ENCODE results near the gene PRTFDC1.
"Not testable (repeated sequence)": the region's sequence is repeated elsewhere in the genome, so short reads cannot be mapped to it uniquely, and the experiment has no call there.

The PRTFDC1 gene

DNA sequence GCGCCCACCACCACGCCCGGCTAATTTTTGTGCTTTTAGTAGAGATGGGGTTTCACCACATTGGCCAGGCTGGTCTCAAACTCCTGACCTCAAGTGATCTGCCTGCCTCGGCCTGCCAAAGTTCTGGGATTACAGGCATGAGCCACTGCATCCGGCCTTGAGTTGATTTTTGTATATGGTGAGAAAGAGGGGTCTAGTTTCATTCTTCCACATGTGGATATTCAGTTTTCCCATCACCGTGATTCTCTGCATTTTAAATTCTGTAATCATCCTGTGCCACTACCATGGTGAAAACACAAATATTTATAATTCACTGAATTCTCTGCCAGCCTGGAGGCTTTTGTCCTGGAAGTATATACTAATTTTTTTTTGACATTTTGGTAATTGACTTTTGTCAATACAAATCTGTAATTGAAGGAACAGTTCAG is 5.2 kb upstream of the PRTFDC1 start:
- not testable (repeated sequence) for H3K14ac ChIP-seq (ENCODE audit: low read length in 2 of 2); H2AFZ ChIP-seq (ENCODE audit: low read depth, low read length); H2BK120ac ChIP-seq (ENCODE audit: low read depth, low read length); H4K91ac ChIP-seq (ENCODE audit: low read length); H3K4me1 ChIP-seq (ENCODE audit: control insufficient read depth, insufficient read depth, low read depth, low read length); H2BK15ac ChIP-seq (ENCODE audit: low read depth, poor library complexity, severe bottlenecking); H3K27me3 ChIP-seq (ENCODE audit: control insufficient read depth in 1 of 2, insufficient read depth in 1 of 2, low read length in 2 of 2); H3K23ac ChIP-seq (ENCODE audit: low read length in 2 of 2); H3K9me3 ChIP-seq (ENCODE audit: control insufficient read depth, low read length); H2BK12ac ChIP-seq (ENCODE audit: low read length in 2 of 2); H3K36me3 ChIP-seq (ENCODE audit: control insufficient read depth in 1 of 2, insufficient read depth in 2 of 2, low read depth in 1 of 2, low read length in 2 of 2); H4K8ac ChIP-seq (ENCODE audit: low read length); H2AK5ac ChIP-seq (ENCODE audit: low read length, severe bottlenecking); H3K4me2 ChIP-seq (ENCODE audit: low read length, poor library complexity, severe bottlenecking); H3K4ac ChIP-seq (ENCODE audit: low read depth in 1 of 2, low read length in 2 of 2); H3K18ac ChIP-seq (ENCODE audit: low read depth in 1 of 2, low read length in 2 of 2); DNase-seq; H2BK5ac ChIP-seq (ENCODE audit: low read depth, low read length, poor library complexity, severe bottlenecking)
- Histone ChIP-seq H3K27ac (ENCODE audit: low read length, poor library complexity, severe bottlenecking) (peak overlapping the region; percentile 8), H3K79me1 (replicated peaks; ENCODE audit: low read length, poor library complexity, severe bottlenecking) (peaks cover 14% of the 10 kb centered on the region), H3K9ac (ENCODE audit: low read length) (peak overlapping the region; percentile 91), H3K4me3 (ENCODE audit: insufficient read depth in 1 of 2, low read depth in 1 of 2, low read length in 2 of 2) (peak overlapping the region in 1 of 2 experiments; percentile 36)
- 91% methylated on average over 4 of the region's 6 CpGs for WGBS

DNA sequence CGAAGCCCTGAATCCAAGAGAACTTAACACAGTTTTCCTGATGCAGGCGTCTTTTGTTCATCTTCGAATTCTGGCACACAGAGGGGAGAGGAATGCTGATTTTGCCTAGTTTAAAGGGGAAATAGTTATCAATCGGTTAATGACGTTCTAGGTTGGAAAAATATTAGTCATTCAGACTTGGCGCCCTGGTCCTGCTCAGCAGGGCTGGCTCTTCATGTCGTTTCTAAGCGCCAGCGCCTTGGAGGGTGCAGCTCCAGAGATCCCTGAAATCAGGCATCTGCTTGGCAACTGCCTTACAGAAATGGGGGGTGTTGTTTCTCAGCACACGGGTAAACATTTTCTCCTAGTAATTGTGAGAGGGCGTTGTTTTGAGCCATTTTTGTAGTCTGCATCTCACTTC is 1.3 kb upstream of the PRTFDC1 start:
- peaks cover 13% of the 10 kb centered on the region for H3K4me1 ChIP-seq (ENCODE audit: control insufficient read depth, insufficient read depth, low read depth, low read length)
- no peak overlapping the region for H3K14ac ChIP-seq (ENCODE audit: low read length in 2 of 2)
- H3K9me3 ChIP-seq (ENCODE audit: control insufficient read depth, low read length): no peaks in the 10 kb centered on the region
- H3K79me1 ChIP-seq (replicated peaks; ENCODE audit: low read length, poor library complexity, severe bottlenecking): peaks cover 18% of the 10 kb centered on the region
- no peak overlapping the region for H2AFZ ChIP-seq (ENCODE audit: low read depth, low read length)
- H2BK15ac ChIP-seq (ENCODE audit: low read depth, poor library complexity, severe bottlenecking): no peak overlapping the region
- no peaks in the 10 kb centered on the region for H3K36me3 ChIP-seq (ENCODE audit: control insufficient read depth in 1 of 2, insufficient read depth in 2 of 2, low read depth in 1 of 2, low read length in 2 of 2)
- peak overlapping the region; percentile 89 for H3K9ac ChIP-seq (ENCODE audit: low read length)
- no peak overlapping the region for H3K23ac ChIP-seq (ENCODE audit: low read length in 2 of 2)
- peak overlapping the region in 1 of 2 experiments; percentile 76 for H3K4me3 ChIP-seq (ENCODE audit: insufficient read depth in 1 of 2, low read depth in 1 of 2, low read length in 2 of 2)
- WGBS: 88% methylated on average over 10 of the region's 11 CpGs
- H4K91ac ChIP-seq (ENCODE audit: low read length): no peak overlapping the region
- peak overlapping the region in 1 of 2 experiments; percentile 32 for H3K4ac ChIP-seq (ENCODE audit: low read depth in 1 of 2, low read length in 2 of 2)
- H3K4me2 ChIP-seq (ENCODE audit: low read length, poor library complexity, severe bottlenecking): no peak overlapping the region
- no peaks in the 10 kb centered on the region for H3K27me3 ChIP-seq (ENCODE audit: control insufficient read depth in 1 of 2, insufficient read depth in 1 of 2, low read length in 2 of 2)
- peak overlapping the region; percentile 27 for H2AK5ac ChIP-seq (ENCODE audit: low read length, severe bottlenecking)
- peak overlapping the region in 1 of 2 experiments; percentile 37 for H3K18ac ChIP-seq (ENCODE audit: low read depth in 1 of 2, low read length in 2 of 2)
- no peak overlapping the region for H2BK120ac ChIP-seq (ENCODE audit: low read depth, low read length)
- H2BK12ac ChIP-seq (ENCODE audit: low read length in 2 of 2): no peak overlapping the region
- H4K8ac ChIP-seq (ENCODE audit: low read length): no peak overlapping the region
- DNase-seq: no peak
- no peak overlapping the region for H2BK5ac ChIP-seq (ENCODE audit: low read depth, low read length, poor library complexity, severe bottlenecking)
- H3K27ac ChIP-seq (ENCODE audit: low read length, poor library complexity, severe bottlenecking): no peak overlapping the region

DNA sequence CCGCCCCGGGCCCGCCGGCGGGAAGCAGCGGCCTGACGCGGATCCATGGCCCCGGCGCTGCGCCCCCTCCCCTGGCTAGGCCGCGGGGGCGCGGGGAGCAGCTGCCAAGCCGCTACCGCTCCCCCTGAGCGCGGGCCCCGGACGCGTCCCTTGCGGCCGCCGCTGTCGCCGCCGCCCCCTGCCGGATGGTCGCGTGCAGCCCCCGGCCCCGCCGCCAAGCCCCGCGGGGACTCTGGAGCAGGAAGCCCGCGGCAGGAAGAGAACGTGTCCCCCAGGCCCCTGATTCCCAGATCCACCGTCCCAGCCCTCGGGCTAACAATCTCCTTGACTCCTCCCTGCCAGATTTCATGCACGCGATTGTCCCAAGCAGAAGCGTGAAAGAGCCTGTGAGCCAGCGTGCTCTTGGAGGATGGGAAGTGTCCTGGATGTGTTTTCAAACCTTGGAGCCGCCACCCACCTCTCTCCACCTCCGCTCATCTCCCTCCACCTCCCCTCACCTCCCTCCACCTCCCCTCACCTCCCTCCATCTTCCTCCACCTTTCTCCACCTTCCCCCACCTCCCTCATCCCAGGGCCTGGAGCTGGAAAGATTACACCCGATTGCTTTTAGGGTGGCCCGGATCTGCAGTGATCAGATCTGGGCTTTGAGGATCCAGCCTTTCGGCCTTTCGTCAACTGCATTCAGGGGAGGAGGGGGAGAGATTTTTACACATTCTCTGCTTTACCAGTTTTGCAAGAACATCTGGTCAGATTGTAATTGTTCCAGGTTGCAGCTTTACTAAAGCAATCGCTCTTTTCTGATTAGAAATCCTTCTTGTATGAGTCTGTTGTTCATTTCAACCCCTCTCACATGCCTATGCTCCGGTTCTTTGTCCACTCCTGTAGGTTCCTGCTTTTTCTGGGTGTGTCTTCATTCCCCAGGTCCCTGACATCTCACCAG is 570 bp upstream of the PRTFDC1 start:
- H4K8ac ChIP-seq (ENCODE audit: low read length): peak overlapping the region; percentile 86
- no peaks in the 10 kb centered on the region for H3K9me3 ChIP-seq (ENCODE audit: control insufficient read depth, low read length)
- H3K18ac ChIP-seq (ENCODE audit: low read depth in 1 of 2, low read length in 2 of 2): peak overlapping the region; percentile 76 to 98
- peak overlapping the region; percentile 88 for H2AFZ ChIP-seq (ENCODE audit: low read depth, low read length)
- H3K9ac ChIP-seq (ENCODE audit: low read length): peak overlapping the region; percentile 89
- H3K4me3 ChIP-seq (ENCODE audit: insufficient read depth in 1 of 2, low read depth in 1 of 2, low read length in 2 of 2): peak overlapping the region; percentile 65 to 76
- peaks cover 12% of the 10 kb centered on the region for H3K4me1 ChIP-seq (ENCODE audit: control insufficient read depth, insufficient read depth, low read depth, low read length)
- H2BK120ac ChIP-seq (ENCODE audit: low read depth, low read length): peak overlapping the region; percentile 84
- H3K79me1 ChIP-seq (replicated peaks; ENCODE audit: low read length, poor library complexity, severe bottlenecking): peaks cover 19% of the 10 kb centered on the region
- peak; percentile 73 for DNase-seq
- no peak overlapping the region for H3K23ac ChIP-seq (ENCODE audit: low read length in 2 of 2)
- H3K27ac ChIP-seq (ENCODE audit: low read length, poor library complexity, severe bottlenecking): peak overlapping the region; percentile 28
- H2AK5ac ChIP-seq (ENCODE audit: low read length, severe bottlenecking): no peak overlapping the region
- H2BK5ac ChIP-seq (ENCODE audit: low read depth, low read length, poor library complexity, severe bottlenecking): peak overlapping the region; percentile 62
- WGBS: 9% methylated on average over 41 of the region's 53 CpGs
- H3K4me2 ChIP-seq (ENCODE audit: low read length, poor library complexity, severe bottlenecking): peak overlapping the region; percentile 88
- no peaks in the 10 kb centered on the region for H3K36me3 ChIP-seq (ENCODE audit: control insufficient read depth in 1 of 2, insufficient read depth in 2 of 2, low read depth in 1 of 2, low read length in 2 of 2)
- peak overlapping the region; percentile 54 for H2BK15ac ChIP-seq (ENCODE audit: low read depth, poor library complexity, severe bottlenecking)
- H3K4ac ChIP-seq (ENCODE audit: low read depth in 1 of 2, low read length in 2 of 2): peak overlapping the region; percentile 91 to 98
- peak overlapping the region in 1 of 2 experiments; percentile 75 for H3K14ac ChIP-seq (ENCODE audit: low read length in 2 of 2)
- H2BK12ac ChIP-seq (ENCODE audit: low read length in 2 of 2): peak overlapping the region in 1 of 2 experiments; percentile 63
- H4K91ac ChIP-seq (ENCODE audit: low read length): peak overlapping the region; percentile 92
- no peaks in the 10 kb centered on the region for H3K27me3 ChIP-seq (ENCODE audit: control insufficient read depth in 1 of 2, insufficient read depth in 1 of 2, low read length in 2 of 2)

Data from mesenchymal stem cell (in vitro differentiated cells and primary cell).